T47D (cell line): ENCODE measurements around the gene HS1BP3.

Experiments used
- DNase-seq, 2 experiments: peaks; one replicate each; pipeline versions ENCODE4 v3.0.0 to v3.0.0-alpha.2; 2011 to 2012; ENCODE audit warnings: low read depth in 1 of 2, low spot score in 1 of 2
- JUND ChIP-seq: IDR thresholded peaks from 2 replicates; pipeline ENCODE4 v1.6.1; 2012; ENCODE audit warnings: low read depth
- in situ Hi-C: cut with HindIII; loops from 2 replicates; pipeline ENCODE4 v1.10.0; 2016; ENCODE audit warnings: low sequenced_read_pairs, low pct_unique_long_range_greater_than_20kb

Gene HS1BP3

DNA sequence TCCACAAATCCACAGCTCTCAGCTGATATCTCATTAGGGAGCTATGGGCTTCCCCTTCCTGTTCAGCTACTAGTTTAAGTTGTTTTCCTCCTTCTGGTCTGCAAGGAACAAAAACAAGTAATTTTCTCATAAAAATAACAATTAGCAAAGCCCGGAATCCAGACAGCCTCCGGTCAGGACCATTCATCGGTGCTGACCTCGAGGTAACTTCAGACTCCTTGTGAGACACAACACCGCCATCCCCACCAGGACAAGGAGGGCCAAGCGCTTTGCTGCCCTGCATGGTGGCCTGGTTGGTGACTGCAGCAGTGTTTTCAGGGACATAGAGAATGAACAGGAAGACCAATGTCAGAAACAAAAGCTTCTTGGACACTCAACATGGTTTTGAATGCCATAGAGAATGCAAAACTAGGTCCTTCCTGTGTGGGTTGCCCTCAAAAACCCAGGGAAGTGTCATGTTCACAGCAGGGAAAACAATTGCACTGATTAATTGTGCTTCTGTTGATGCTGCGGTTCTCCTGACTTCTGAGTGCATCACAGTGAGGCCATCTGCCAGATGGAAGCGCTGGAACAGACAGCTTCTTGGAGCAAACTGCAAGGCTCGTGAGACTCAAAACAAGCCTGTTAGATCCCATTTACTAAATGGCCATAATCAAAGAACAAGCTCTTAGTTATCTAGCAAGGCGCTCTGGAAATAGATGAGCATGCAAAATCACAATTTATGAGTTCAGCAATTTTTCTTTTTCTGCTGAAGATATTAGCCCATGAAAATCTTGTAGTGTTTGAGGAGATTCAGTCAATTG lies 77.1 kb downstream of the HS1BP3 start:
- no peak for DNase-seq
- no peak for TF ChIP-seq JUND
- in situ Hi-C loops: no loop called here

DNA sequence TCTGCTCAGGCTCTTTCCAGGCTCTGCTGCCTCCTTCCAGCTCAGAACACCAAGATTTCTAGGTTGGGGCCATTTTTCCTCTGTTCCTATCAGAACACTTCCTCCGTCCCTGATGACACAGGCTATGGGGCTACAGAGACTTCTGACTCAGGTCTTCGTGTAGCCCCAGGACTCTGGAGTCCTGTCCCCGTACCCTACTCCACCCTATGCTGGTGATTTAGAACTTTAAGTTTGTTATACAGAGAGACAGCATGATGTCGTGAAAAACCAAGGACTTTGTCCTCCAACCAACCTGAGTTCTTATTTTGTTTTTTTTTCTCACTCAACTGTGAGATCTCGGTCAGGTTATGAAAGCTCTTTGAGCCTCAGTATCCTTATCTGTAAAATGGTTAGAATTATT lies 78.7 kb downstream of the HS1BP3 start:
- no peak for DNase-seq
- in situ Hi-C loops: no loop called here
- no peak for TF ChIP-seq JUND

DNA sequence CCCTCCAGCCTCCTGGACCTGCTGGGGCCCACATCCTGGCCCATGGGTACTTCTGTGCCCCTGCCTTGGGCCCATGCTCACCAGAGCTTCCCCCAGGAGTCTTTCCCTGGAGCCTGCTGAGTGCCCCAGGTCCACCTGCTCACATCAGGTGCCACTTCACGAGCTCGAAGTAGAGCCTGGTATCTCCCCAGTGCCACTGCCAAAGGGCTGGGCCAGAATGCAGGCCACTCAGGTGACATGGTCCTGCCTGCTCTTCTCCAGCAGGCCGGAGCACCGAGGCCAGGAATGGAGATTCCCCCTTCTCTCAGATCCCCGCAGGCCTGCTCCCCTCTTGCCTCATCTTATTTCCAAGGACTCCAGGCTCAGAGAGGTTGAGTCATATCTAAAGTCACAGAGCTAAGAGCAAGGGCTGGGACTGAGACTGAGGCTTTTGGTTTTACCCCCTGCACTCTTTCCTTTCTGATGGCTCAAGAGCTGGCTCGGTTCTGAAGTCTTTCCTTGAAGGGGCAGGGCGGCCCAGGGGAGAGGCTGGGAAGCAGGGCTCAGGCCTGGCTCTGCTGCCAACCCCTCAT lies 79.2 kb downstream of the HS1BP3 start:
- no peak for DNase-seq
- in situ Hi-C loops: no loop called here
- TF ChIP-seq JUND: no peak

DNA sequence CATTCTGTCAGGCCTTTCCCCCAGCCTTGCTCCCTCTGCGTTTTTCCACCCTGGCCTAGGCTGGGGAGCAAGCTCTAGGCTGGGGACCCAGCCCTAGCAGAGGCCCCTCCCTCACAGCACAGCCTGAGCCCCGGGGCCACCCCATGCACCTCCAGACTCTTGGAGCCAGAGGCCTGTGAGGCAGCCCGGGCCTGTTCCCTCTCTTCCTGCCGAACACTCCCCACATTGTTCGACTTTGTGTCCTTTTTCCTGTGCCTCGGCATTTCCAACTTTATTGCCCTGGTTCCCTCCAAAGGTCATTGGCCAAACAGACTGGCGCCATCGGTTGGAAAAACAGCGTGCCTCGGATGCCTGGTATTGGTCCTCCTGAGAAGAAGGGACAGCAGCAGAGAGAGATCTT lies 79.7 kb downstream of the HS1BP3 start:
- no peak for TF ChIP-seq JUND
- in situ Hi-C loops: no loop called here
- no peak for DNase-seq

DNA sequence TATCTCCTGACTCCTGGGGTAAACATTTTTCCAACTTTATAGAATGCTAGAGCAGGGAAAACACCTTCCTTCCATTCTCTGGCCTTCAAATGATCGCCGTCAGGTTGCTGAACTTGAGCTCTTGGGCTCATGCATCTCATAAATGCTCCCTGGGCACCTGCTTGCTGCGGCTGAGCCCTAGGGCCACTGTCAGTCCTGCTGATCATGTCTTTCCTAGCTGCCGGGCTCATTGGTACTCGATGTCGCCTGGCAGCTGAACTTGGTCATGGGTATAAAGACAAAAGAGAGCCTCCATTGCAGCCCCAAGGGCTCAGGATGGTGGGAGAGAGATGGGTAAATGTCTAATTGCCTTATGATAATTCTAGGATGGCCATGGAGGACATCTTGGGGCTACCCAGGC lies 80.6 kb downstream of the HS1BP3 start:
- in situ Hi-C loops: no loop called here
- no peak for DNase-seq
- TF ChIP-seq JUND: no peak

DNA sequence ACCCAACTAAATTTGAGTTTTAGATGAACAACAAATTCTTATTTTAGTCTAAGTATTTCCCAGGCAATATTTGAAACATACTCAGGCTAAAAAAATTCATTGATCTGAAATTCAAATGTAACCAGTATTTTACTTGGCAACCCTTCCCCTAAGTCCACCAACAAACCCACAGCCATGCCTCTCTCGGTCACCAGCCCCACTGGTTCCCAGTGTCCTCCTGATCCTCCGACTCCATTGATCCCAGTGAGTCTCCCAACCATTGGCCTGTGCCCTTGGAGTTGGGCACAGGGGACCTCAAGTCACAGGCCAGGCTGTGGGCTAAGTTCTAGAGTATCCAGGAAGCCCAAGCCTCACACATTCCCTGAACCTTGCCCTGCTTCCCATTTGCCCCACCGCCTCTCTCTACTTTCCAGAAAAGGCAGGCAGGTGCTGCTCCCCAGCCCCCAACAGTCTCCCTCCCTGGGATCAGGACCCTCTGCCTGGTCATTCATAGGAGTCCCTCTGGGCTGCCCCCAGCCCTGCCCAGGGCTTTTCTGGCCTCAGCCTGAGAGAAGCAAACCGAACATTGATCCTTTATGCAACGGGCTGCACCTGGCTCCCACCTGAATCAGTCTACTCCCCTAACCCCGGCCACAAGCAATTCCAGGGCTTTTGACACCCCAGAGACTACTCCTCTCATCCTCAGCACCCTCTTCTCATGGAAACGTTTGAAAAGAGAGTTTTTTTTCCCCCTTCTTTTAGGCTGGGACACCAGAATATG lies 81.3 kb downstream of the HS1BP3 start:
- no peak for DNase-seq
- TF ChIP-seq JUND: no peak
- in situ Hi-C loops: no loop called here

DNA sequence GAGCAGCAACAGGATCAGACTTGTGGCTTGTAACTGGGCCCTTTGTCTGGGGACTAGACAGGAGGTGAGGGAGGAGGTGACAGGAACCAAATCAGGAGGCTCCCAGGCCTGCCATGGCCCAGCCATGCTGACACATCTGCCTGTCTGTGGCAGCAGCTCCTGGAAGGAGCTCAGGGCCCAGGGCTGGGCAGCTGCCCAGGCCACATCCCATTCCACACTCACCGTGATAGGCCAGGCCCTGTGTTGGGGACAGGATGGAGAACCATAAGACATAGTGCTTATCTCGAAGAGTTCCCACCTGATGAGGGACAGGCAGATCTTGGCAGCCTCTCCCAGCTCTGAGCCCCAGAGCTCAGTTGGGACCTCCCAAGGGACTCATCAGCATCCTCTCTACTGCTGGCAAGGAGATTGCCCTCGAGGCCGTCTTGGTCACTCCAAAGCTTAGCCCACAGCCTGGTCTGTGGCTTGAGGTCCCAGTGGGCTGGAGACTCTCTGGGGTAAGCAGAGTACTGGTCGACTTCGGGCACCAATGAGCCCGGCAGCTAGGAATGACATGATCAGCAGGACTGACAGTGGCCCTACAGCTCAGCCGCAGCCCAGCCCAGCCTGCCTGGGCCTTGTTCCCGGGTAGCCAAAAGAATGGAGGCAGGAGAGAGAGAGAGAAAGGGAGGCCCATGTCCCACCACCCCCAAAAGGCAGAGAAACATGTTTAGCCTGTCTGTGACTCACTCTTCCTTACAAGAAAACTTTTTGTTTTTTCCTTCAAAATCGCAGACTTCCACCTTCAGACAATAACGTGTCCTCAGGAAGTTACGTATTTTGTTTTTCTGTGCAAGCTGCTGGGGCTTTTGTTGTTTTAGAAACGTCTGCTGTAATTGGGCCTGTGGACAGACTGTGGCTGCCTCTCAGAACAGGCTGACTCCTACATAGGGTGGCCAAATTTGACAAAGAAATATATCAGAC lies 82.1 kb downstream of the HS1BP3 start:
- in situ Hi-C loops: no loop called here
- DNase-seq: no peak
- TF ChIP-seq JUND: no peak

DNA sequence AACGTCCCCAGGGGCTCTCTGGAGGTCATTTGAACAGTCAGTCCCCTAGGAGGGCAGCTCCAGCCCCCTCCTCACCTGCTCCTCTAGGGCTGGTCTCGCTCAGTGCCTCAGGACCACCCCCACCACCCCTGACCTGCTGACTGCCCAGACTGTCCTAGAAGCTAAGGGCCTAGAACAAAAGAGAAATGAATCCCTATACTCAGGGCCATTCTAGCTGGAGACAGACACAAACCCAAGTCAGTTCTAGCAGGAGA lies 83.0 kb downstream of the HS1BP3 start:
- TF ChIP-seq JUND: no peak

More for the DNA sequence above, 83.0 kb downstream of the HS1BP3 start:
- DNase-seq: no peak
- in situ Hi-C loops: no loop called here
